ENCODE data around the gene HPCA.
"Not testable (repeated sequence)": the region's sequence is repeated elsewhere in the genome, so short reads cannot be mapped to it uniquely, and the experiment has no call there.

GRCh38 chr1:32905588-32905987 is 19.3 kb downstream of the HPCA start:
- TF ChIP-seq ZNF384 (IDR thresholded peaks at IDR 0.05); FOXM1 (IDR thresholded peaks at IDR 0.05; ENCODE audit: borderline replicate concordance); BHLHE40 (IDR thresholded peaks at IDR 0.05; ENCODE audit: borderline replicate concordance): not testable (repeated sequence)

All from HEK293T (cell line).